ENCODE measurements around the gene E2F3.

Gene E2F3

DNA sequence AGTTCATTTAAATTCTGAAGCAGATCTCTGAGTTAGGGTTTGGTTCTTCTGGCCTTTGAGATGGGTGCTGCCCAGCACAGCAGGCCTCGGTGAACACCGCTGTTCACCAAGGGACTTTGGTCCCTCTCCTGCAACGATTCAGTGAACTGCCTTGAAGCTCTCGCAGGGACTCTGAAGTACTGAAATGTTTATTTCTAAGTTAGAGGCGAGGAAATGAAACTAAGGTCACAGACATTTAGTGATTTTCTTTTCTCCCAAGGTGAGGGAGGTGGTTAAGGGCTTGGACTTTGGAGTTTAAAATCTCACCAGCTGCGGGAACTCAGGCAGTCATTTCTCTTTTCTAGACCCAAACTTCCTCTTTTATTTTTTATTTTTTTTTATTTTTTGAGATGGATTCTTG lies 26.2 kb downstream of the E2F3 start:
- FAIRE-seq (no peak), DNase-seq (ENCODE audit: insufficient read length, low spot score) (no peak)

DNA sequence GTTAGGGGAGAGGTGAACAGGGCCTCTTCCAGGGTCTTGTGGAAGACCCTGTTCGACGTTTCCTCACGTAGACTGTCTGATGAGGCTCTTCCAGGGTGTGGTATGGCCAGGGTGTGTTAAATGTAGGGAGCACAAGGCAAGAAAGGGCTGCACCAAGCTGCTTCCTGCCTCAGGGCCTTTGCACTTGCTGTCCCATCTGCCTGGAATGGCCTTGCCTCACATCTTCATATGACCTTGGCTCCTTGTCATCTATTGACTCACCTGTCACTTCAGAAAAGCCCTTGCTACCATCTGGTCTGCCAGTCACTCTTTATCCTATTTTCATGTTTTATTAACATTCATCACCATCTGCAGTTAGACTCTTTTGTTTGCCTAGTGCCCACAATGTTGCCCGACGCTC lies 31.0 kb downstream of the E2F3 start:
- DNase-seq (ENCODE audit: insufficient read length, low spot score) (no peak), FAIRE-seq (no peak)

DNA sequence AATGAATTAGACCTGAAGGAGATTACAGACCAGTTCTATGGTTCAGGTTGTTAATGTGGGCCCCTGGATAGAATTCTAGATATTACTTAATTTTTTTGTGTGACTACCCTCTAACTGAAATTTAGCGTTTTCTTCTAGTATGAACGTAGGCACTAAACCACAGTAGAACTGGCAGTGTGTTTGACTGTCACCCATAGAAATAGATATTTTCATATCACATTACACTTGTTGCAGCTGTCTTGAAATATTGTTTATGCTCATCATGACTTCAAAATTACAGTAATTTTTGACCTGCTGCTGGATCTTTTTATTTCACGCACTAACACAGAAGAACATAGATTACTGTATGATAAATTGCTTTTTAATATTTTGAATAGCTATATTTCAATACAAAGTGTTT lies 31.6 kb downstream of the E2F3 start:
- FAIRE-seq (no peak), DNase-seq (ENCODE audit: insufficient read length, low spot score) (no peak)

DNA sequence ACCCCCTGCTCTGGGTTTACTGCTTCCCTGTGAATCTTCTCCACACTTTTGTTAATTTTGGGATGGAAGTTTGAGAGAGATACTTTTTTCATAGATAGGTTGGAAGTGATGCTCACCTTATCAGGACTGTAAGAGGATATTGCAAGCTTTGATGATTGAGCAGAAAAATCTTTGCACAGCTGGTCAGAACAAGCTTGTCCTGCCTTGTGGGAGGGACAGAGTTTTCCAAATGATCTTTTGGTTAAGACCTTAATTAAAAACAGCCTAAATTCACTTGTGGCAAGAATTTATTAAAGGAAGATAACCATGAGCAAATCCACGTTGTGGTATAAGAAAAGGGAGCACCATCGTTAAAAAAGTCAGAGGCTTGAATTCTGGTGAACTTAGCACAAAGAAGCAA lies 32.2 kb downstream of the E2F3 start:
- no peak for FAIRE-seq

DNA sequence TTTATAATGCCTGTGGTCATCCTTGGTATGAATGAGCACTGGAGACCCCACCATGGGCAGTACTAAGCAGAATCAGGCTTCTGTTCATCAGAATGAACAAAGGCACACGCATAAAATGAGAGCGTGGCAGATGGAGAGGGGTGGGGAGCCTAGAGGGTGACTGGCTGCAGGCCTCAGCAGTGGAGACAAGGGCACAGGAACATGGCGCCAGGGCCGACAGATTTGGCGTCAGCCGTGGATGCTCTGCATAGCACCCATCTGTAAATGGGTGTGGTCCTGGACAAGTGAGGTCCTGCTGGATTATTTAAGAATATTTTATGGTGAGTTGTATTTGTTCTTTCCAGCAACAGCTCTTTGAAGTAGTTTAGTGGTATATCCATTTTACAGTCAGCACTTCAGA lies 33.1 kb downstream of the E2F3 start:
- FAIRE-seq (no peak), DNase-seq (ENCODE audit: insufficient read length, low spot score) (no peak)

More for the DNA sequence above, 32.2 kb downstream of the E2F3 start:
- DNase-seq (ENCODE audit: insufficient read length, low spot score) = no peak

DNA sequence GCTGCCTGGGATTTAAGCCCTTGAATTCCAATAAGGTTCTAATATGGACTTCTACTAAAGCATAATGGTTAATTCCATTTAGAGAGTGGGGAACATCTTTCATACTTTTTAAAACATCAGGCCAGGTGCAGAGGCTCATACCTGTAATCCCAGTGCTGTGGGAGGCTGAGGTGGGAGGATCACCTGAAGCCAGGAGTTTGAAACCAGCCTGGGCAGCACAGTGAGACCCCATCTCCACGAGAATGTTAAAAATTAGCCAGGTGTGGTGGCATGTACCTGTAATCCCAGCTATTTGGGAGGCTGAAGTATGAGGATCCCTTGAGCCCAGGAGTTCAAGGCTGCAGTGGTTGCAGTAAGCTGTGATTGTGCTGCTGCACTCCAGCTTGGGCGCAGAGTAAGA lies 35.0 kb downstream of the E2F3 start:
- FAIRE-seq = no peak
- no peak for DNase-seq (ENCODE audit: insufficient read length, low spot score)

DNA sequence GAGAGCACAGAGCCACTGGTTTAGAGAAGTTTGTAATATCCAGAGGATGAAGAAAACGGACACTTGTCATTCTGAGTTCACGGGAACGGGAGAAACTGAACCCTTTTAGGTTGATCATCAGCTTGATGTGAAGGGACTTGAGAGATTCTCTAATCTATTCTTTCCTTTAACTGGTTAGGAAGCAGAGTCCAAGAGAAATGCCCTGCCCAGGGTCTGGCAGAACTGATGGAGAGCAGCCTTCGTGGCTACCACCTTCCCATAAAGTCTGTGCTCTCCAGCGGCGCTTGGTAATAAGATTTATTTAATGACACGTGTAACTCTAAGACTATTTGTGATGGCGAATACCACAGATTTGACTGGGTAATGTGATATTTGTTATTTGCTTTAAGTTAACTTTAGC lies 36.0 kb downstream of the E2F3 start:
- no peak for FAIRE-seq
- DNase-seq (ENCODE audit: insufficient read length, low spot score) = no peak

DNA sequence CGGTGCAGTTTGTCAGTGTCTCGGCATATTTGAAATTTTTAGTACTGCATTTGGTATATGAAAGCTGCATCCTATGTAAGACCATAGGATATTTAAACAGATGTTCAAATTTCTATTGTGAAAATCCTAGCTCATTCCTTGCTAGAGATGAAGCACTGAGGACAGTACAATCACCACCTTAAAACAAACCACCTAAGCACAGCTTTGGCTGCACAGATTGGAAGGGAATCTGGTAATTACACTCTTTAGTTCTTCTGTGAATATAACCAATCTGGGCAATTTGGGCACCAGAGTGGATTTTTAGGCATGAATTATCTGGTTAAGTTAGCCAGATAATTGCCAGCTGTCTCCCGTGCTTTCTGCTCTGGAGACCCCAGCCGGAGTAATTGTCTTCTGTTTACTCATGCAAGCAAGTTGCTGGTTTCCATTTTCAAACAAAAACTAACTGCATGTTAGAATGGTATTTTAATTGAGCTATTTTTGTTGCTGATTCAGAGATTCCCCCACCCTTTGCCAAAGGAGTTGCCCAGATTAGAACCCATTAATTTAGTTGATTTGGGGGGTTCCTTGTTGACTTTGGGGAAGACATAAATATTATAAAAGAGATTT lies 36.9 kb downstream of the E2F3 start:
- no peak for FAIRE-seq
- DNase-seq (ENCODE audit: insufficient read length, low spot score) = no peak

DNA sequence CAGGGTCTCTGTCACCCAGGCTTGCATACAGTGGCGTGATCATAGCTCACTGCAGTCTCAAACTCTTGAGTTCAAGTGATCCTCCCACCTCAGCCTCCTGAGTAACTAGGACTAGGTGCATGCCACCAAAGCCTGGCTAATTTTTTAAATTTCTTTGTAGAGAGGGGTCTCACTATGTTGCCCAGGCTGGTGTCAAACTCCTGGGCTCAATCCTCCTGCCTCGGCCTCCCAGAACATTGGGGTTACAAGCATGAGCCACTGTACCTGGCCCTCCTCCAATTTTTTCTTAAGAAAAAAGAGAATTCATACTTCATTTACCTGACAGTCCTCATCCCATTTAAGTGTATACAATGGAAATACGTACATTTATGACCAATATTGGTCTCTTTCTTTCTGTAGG lies 37.9 kb downstream of the E2F3 start:
- FAIRE-seq (no peak), DNase-seq (ENCODE audit: insufficient read length, low spot score) (no peak)

DNA sequence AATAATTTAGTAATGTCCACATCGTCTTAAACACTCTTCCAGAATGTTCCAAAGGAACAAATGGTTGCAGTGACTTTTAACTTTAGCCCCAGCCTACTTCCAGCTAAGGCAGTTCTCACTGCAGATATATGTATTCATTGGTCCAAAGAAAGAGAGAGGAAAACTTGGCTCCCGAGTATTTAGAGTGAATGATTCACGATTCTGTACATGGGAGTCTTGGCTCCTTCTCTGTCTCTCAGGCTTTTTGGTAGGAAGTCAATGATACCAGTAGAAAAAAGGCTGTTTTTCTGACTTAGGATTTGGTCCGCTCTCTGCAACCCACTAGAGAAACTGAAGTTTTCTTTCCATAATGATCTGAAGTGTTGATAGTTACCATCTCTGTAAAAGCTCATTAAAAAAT lies 38.6 kb downstream of the E2F3 start:
- DNase-seq (ENCODE audit: insufficient read length, low spot score) (no peak), FAIRE-seq (no peak)

DNA sequence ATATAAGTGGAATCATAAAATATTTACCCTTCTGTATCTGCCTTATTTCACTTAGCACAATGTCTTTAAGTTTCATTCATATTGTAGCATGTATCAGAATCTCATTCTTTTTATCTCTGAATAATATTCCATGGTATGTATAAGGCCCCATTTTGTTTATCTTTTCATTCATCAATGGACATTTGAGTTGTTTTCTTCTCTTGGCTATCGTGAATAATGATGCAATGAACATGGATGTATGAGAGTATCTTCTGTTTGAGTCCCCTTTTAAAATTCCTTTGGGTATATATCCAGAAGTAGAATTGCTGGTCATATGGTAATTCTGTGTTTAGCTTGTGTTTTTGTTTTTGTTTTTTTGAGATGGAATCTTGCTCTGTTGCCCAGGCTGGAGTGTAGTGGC lies 39.6 kb downstream of the E2F3 start:
- DNase-seq (ENCODE audit: insufficient read length, low spot score) (no peak), FAIRE-seq (no peak)

DNA sequence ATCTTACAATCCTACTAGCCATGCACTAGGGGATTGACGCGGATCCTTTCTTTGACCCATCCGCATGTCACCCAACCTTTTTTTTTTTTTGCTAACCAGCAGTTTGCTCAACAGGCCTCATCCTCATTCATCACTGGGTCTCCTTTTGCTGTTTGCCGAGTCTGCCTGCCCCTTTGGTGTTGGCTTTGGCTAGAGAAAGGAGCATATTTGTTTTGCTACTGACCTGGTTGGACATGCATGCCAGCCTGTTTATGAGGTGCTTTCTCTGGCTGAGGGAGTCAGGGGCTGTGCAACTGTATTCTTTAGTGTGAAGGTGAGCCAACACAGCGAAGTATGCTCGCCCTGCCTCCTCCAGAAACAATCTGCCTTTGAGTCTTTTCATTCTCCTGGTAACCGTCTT lies 40.2 kb downstream of the E2F3 start:
- no peak for DNase-seq (ENCODE audit: insufficient read length, low spot score)
- FAIRE-seq = no peak

DNA sequence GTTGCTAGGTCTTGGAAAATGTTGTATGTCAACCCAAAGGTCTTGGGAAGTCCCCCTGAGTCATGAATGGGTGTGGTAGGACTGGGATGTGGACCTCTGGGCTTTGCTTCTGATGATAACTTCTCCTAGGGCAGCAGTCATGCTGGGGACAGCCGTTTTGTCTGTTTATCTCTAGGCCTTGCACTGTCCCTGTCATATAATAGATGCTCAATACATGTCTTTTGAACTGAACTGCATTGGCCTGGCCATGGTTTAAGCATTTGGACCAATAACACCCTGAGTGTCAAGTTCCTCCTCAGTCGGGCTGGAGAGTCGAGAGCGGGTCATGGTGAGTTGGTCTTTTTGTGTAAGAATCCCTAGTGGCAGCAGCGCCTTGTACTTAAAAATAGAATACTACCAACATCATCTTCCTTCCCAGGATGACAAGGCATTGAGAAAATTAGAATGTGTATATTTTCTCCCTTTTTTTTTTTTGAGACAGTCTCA lies 43.1 kb downstream of the E2F3 start:
- no peak for DNase-seq (ENCODE audit: insufficient read length, low spot score)
- no peak for FAIRE-seq

DNA sequence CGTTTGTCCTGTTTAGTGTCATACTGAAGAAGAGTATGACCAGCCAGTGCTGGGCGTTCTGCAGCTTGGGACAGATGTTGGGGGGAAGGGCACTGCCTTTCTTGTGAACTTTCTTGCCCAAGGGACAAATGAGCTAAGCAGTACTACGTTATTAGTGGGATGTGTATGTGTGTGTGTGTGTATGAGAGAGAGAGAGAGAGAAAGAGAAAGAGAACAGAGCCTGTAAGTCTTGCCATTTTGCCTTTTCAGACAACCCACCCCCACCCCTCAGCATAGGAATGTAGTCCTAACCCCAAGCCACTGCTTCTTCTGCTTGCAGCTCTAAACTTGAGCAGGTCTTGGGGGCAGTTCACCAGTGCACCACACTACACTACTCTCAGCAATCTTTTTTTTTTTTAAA lies 45.5 kb downstream of the E2F3 start:
- DNase-seq (ENCODE audit: insufficient read length, low spot score) (no peak), FAIRE-seq (no peak)

DNA sequence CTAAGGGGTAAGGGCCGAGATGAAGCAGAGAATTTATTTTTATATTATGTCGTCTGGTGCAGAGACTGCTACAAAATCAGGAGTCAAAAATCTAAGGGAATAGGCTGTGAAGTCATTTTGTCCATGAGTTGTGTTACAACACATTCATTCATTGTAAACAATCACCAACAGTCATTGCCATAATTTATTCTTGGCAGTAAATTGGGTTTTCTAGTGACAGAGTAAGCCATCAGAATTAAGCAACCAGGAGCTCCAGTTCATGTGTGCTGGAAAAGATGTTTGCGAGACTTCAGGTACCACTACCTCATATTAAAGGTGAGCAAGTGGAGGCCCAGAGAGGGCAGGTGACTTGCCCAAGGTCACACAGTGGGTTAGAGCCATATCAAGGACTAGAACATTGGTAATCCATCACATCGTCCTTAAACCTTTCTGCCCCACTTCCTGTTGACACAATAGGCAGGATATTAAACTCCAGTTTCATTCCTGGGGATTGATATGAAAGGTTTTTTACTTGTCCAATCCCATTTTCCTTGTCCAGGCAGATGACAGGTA lies 46.0 kb downstream of the E2F3 start:
- FAIRE-seq (no peak), DNase-seq (ENCODE audit: insufficient read length, low spot score) (no peak)

DNA sequence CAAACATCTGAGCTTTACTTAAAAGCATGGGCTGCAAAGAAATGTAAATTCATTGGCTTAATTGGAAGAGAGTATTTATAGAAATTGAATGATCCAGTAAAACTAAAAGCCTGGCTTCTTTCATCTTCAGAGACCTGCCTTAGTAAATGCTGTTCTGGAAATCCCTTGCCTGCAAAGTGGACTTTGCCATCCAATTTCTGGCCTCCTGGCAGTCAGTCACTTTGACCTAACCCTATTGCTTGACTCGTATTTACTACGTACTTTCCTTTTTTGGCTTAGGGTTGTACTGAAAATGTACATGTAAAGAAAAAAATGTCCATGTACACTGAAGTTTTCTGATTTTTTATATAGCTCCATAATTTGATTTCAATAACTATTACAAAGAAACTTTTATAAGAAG lies 47.1 kb downstream of the E2F3 start:
- DNase-seq (ENCODE audit: insufficient read length, low spot score) (no peak), FAIRE-seq (no peak)

DNA sequence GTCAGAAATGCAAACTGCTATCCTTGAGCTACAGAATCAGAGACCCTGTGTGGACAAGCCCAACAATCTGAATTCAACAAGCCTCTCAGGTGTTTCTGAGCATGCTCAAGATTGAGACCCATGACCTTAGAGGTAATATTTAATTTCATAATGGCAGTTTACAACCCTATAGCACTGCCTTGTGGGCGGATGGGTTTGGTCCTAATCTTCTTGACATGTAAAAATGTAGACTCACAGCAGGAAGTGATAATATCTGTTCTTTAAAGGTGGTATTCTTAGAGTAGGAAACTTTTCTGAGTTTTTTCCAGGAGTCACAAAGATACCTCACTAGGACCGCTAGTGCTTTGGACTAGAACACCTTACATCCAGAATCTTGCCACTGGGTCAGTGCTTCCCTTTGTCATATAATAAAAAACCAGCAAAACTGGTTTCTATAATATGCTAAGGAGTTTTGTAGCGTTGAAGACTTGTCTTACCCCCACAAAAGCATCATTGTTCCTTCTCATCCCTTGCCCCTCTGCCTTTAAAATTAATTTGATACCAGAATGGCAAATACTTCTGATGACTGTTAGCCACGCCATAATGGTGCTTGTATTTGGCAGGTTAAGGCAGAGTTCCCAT lies 52.6 kb downstream of the E2F3 start:
- no peak for DNase-seq (ENCODE audit: insufficient read length, low spot score)
- no peak for FAIRE-seq

DNA sequence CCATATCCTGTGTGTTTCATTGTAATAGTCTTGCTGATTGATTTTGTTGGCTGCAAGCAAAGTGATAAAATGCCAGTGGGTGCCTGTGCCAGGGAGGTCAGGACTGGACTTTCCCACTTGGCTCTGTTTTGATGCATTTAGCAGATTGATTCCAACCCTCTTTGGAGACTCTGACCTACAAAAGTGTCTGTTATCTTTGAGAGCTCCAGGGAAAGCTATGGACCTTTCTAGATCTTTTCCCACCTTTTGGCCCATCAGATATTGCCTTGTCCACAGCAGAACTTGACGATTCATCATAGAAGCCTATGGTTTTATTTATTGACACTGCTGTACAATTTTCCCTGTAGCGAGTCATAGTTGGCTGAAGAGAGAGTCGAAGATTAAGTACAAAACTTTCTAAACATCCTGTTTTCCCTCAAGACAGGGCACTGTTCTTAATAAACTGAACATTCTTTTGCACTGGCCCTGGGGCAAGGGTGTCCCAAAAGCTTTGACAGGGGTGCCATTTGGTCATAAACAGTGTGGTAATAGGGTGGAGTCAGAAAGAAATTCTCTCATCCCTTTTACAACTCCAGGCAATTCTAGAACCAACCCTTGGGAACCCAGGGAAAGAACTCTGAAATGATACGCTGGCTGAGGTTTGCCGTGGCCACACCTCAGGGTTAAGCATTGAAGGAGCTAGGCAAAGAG lies 53.7 kb downstream of the E2F3 start:
- DNase-seq (ENCODE audit: insufficient read length, low spot score) (peak; percentile 12), FAIRE-seq (no peak)

DNA sequence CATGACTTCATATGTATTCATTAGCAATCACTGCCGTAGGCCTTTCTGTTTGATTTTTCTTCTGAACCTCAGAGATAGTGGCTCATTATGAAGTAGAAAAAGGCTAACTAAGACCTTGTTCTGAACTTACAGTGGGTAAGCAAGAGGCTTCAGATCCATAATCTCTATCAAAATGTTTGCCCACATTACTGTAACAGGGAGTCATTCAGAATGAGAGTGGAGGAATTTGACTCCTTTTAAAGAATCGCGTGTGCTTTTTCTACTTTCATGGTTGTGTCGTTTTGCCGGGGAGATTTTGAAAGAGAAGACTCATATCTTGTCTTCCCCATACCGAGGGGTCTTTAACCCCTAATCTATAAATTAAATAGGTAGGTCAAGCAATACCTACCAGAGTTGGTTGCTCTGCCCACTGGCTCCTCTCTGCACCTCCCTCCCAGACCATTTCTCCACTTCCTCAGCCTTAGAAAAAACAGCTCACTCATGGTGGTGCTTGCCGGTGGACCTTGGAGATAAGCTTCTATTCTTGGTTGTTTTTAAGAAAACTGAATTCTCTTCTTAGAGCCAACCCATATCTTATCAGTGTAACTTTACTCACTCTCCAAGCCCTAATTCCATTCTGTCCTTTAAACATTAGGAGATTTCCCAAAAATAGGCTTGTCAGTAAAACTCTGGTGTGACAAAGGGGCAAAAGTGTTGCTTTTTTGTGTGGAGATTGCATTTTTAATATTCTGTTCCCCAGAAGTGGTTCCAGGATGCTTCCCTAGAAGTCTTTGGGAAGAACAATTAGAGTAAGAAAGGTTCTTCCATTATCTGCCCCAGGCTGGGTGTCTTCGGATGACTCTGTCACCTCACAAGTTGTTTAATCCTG lies 56.6 kb downstream of the E2F3 start:
- no peak for DNase-seq (ENCODE audit: insufficient read length, low spot score)
- no peak for FAIRE-seq

DNA sequence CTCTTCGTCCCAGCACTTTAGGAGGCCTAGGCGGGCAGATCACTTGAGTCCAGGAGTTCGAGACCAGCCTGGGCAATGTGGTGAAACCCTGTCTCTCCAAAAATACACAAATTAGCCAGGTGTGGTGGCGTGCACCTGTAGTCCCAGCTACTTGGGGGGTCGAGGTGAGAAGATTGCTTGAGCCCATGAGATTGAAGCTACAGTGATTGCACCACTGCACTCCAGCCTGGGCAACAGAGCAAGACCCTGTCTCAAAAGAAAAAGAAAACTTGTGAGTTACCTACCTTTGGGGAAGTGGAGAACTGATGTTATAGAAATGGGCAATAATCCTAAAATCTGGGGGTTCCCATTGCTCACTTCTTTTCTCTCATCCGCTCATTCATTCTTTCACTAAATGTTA lies 58.0 kb downstream of the E2F3 start:
- FAIRE-seq (no peak), DNase-seq (ENCODE audit: insufficient read length, low spot score) (no peak)

DNA sequence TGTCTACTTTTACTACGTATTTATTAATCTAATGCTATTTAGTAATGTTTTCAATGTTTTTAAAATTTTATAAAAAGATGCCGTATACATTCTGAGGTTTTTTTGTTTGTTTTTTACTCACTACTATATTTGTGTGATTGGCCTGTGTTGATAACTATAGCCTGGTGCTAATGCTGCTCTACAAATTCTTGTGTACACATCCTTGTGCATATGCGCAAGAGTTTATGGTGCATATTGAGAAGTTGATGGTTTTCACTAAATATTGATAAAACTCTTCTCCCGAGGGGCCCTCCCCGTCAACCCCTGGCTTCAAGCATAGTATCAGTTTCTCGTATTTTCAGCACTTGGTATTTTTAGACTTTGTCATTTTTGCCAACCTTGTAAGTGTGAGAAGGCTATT lies 59.9 kb downstream of the E2F3 start:
- FAIRE-seq = no peak
- no peak for DNase-seq (ENCODE audit: insufficient read length, low spot score)
